Hematopoietic multipotent progenitor cell treated with erythropoietin and hydrocortisone succinate and interleukin-3 and kit ligand, for 8 days (in vitro differentiated cells): Measurements from ENCODE around the gene RB1.

Experiments
- DNase-seq: peaks from one replicate; pipeline ENCODE4 v3.0.0-alpha.2; 2015

Gene RB1

DNA sequence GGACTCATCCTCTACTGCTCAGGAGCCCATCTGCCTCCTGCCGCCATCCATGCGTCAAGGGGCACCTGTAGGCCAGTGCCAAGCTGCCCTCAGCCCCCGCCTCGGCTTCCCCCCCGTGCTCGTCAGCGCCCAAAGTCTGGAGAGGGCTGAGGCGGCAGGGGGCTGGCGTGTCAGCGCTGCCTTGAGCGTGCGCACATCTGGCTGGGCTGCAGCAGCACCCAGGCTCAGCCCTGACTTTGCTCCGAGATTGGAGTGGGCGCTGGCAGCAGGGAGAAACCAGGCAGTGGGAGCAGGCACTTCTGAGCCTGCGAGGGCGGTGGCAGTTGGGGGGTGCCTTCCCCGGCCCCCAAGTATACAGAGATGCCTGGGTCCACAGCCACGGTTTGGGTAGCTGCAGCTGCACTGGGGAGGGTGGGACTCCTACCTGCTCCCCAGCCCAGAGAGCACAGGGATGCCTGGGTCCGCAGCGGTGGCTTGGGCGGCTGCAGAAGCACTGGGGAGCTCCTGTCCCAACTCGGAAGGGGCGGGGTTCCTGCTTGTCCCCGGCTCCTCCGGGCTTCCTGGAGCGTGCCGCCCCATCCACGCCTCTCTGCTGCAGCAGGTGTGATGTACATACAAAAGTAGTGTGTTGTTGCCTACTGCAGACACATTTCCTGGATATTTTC lies 154.2 kb downstream of the RB1 start:
- DNase-seq = no peak

DNA sequence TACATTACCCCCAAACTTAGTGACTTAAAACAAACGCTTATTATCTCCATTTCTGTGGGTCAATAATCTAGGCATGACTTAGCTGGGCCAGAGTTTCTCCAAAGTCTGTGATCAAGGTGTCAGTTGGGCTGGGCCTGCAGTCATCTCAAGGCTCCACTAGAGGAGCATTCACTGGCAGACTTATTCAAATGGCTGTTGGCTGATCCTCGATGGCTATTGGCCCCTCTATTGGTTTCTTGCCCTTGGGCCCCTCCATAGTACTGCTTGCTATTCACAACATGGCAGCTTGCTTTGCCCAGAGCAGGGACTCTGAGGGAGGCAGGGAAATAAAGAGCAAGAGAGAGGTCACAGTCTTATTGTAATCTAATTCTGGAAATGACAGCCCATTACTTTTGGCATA lies 171.7 kb downstream of the RB1 start:
- no peak for DNase-seq

DNA sequence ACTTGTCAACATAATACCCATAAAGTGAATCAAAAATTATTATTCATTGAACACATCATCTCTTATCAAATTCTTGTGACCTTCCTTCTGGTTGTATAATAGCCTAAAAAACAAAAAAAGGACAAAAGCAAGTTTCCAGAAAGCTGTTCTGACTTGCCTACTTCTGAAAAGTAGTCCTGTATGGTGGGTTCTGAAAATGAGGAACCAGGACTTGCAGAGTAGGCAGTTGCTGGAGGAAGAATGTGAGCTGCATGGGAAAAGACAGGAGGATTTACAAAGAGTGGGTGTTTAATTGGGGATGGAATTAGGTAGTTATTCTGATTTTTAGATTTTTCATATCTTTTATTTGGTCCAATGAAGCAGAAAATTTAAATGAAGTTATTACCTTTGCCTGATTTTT lies 172.7 kb downstream of the RB1 start:
- no peak for DNase-seq

DNA sequence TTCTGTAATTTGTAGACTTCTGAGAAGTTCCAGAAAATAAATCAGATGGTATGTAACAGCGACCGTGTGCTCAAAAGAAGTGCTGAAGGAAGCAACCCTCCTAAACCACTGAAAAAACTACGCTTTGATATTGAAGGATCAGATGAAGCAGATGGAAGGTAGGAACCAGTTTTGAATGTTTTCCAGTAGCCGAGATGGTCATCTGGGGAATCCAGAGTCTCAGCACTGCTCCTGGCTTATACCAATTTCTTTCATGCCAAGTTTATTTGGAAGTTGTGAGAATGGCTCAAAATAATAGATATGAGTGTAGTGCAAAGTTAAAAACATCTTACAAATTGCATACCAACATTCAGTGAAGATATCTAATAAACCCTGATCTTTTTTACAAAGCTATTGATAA lies 173.1 kb downstream of the RB1 start:
- no peak for DNase-seq

DNA sequence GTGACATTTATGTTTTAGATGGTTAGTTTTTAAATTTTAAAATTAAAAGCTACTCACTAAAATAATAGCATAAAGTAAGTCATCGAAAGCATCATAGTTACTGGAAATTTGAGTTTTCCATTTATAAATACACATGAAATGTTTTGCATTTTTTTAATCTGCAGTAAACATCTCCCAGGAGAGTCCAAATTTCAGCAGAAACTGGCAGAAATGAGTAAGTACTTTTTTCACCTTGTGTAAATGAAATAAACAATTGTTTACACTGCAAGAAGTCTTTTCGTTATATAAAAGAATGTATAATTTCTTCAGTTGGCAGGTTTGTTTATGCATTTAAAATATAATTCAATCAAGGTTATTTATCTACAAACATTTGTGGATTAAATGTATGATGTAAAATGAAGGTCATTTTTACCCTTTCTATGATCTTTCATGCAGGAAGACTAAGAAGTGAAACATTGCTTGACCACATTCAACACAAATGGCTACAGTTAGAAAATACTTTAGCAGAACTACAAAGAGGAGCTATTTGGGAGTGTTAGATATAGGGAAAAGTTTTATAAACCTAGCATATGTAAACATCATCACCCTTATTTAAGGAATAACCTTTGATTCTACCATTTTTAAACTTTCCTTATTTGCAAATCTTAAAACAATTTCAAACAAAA lies 173.8 kb downstream of the RB1 start:
- DNase-seq = no peak

DNA sequence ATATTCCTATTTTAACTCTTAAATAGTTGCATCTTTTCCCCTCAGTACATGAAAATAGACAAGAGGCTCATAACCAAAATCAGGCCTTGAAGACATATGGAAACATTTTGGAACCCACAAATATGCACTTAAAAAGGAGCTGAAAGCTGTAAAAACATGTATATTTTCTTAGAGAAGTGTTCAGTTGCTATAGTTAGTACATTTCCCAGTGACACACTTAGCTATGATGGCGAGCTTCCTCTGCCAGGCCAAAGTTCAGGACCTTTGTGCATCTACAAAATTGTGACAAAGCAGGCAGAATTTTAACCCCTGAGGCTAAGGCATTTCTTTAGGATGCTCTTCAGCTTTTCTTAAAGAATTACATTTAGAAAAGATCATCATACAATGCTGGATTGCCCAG lies 174.8 kb downstream of the RB1 start:
- DNase-seq = no peak

DNA sequence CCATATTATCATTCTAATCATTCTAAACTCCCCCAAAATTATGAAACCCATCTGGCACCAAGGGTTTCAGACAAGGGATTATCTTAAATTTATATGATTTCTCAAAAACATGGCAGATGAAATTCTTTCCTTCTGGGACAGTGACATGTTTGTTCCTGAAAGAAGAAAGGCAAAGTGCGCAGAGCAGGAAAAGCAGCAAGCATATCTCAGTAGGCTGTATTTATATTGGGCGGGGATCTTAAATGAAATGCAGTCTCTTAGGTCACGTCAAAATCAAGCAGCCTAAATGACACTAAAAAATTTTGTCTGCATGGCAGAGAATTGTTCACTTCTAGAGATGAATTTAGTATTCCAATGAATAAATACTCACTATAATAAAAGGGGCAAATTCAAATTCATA lies 180.0 kb downstream of the RB1 start:
- DNase-seq = no peak

DNA sequence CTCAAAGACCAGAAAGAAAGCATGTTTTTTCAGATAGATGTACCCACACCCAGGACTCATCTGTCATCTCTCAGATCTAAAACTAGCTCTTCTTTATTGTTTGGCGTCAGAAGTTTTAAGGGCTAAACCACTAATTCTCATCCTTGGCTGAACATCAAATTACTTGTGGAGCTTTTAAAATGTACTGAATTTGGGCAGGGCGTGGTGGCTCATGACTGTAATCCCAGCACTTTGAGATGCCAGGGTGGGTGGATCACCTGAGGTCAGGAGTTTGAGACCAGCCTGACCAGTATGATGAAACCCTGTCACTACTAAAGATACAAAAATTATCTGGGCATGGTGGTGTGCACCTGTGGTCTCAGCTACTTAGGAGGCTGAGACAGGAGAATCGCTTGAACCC lies 181.9 kb downstream of the RB1 start:
- DNase-seq = no peak

DNA sequence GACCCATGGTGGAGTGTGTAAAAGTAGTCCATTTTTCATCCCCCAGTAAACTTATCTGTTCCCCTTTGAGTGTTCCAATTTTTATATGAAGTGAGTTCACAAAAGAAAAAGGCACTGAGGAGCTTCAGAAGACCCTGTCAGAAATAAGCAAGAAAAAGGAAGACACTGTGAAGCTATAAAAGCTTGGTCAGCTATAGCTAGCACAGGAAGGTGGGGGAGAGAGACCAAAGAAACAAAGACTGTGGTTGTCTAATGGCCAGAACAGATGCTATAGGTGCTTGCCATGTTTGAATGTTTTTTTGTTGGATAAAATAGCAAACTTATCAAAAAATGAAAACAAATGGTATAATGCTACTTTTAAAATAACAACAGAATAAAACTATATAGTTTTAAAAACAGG lies 182.8 kb downstream of the RB1 start:
- DNase-seq = no peak

DNA sequence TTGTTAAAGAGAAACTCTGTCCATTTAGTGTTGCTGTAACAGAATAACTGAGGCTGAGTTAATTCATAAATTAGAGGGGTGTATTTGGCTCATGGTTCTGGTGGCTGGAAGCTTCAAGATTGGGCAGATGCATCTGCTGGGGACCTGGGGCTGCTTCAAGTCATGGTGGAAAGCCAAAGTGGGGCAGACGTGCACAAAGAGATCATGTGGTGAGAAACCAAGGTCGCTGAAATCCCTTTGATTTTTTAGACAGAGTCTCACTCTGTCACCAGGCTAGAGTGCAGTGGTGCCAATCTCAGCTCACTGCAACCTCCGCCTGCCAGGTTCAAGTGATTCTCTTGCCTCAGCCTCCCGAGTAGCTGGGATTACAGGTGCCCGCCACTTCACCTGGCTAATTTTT lies 183.3 kb downstream of the RB1 start:
- DNase-seq = no peak

DNA sequence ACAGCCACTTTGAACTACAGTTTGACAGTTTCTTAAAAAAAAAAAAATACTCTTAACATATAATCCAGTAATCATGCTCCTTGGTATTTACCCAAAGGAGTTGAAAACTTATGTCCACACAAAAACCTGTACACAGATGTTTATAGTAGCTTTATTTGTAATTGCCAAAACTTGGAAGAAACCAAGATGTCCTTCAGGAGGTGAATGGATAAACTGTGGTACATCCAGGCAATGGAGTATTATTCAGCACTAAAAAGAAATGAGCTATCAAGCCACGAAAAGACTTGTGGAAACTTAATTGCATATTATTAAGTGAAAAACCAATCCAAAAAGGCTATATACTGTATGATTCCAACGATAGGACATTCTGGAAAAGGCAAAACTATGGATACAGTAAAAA lies 184.4 kb downstream of the RB1 start:
- no peak for DNase-seq

DNA sequence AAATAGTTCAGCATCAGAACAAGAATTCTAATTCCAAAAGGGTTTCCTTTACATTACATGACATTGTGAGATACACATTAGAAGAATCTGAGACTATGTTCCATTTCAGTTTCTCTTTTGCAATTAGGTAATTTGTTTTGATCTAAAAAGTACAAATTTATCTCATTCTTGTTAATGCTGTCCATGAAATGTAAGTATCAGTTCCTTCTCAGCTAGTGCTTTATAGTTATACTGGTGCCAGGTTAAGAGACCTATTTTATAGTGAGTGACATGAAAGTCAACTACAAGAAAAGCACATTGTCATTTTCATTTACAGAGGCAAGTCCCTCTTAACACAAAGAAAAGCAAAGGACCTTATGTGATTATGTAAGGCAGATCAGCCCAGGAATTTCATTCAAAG lies 185.4 kb downstream of the RB1 start:
- DNase-seq = no peak

DNA sequence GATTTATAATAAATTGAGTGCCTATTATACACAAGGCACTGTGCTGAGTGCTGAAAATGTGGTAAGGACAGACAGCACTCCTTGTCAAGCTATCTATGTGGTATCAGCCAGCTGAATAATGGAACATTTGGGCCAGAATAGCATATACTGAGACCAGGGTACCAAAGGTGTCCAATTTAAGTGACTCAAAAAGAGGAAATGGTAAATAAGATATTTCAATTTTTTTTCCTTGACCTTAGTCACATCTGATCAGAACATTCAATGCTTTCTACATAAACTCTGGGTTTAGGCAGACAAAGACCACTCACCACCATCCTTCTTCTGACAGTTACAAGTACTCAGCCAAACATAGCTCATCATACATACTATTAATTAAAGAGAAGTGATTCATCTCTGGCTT lies 186.1 kb downstream of the RB1 start:
- no peak for DNase-seq

DNA sequence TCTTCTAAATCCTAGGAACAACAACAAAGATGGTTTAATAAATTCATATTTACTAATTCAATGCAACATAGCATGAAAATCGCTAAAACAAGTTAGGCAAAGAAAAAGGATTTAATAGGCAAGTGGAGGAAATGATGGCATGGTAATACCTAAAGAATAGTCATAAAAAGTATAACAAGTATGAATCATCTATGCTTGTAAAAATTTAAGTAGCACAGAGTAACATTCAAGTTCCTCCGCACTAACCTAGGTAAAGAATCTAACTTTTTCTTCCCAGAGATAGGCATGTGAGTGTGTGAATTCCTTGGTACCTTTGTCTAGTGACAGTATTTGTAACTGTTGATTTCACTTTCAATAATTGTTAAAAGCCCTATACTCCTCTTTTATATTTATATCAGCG lies 186.7 kb downstream of the RB1 start:
- no peak for DNase-seq

DNA sequence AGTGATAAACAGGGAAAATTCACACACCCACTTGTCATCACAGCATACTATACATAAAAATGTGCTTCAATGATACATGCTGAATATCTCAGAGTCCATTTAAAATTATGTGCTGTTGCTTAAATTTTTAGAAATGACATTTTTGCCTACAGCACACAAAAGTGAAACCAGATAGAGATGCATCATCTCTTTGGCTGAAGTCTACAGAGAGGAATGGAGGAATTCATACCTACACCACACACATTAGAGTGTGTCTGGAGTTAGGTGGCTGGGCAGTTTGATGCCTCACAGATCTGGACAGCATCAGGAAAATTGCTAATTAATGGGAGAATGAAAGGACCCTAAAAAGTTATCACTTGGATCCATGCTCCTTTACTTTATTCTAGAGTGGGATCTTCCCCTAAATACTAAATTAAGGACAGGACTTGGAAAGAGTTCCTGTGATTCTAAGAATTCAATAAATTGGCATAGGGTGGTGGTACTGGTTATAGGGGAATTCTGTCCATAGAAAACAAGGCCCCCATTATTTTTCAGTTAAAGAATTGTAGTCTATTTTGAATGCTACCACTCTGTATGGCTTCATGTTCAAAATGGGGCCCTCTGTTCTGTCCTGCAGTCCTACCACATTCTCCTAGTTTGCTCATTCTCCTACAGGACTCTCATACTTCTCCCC lies 188.0 kb downstream of the RB1 start:
- no peak for DNase-seq

DNA sequence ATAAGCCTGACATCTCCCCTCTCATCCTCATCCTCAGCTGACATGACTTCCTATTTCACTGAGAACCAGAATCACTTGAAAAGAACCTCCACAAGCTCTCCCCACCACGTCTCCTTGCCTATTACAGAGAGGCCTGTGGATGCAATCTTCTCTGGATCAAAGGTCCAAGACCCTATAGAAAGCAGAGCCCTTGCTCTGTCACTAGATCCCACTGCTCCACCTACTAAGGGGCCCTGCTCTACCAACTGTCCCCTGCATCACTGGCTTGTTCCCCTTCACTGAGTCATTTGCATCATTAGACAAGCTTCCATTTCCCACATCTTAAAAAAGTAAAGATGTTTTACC lies 188.5 kb downstream of the RB1 start:
- DNase-seq = no peak

DNA sequence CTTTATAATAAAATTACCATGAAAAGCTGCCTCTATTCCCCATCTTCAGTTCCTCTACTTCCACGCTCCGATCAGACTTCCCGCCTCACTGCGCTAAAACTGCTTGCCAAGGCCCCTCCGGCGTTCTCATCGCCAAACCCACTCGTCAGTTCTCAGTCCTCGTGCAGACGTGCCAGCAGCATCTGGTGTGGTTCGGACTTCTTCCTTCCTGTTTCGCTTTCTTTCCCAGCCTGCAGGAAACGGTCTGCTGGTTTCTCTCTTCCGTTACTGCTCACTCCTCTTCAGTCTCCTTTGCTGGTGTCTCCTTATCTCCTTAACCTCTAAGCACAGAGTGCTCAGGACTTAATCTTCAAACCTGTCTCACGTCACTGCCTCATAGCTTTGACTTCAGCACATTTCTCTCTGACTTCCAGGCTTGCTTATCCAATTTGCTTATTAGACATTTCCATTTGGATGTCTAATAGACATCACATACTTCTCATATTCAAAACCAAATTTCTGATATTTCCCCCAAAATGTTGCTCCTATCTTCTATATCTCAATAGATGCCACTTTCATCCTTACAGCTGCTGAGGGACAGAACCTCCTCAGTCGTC lies 189.0 kb downstream of the RB1 start:
- DNase-seq = peak; percentile 86

DNA sequence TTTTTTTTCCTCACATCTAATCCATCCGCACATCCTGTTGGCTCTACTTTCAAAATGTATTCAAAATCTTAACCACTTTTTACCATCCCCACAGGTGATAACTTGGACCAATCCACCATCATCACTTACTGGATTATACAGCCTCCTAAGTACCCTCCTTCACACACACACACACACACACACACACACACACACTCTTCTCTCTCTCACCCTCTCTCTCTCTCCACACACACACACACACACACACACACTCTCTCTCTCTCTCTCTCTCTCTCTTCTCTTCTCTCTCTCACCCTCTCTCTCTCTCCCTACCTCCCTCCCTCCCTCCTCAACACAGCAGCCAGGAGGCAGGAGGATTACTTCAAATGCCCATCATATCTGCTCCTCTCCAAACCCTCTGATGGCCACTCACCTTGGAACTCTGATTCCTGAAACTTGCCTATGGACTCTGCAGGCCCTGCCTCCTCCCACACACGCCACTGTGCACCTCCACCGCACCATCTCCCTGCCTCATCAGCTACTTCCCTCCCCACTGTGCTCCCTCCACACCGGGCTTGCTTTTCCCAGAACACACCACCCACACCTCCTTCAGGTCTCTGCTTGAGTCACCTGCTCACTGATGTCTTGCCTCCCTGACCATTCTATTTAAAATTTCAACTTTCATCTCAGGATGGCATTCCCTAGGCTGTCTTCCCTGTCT lies 189.7 kb downstream of the RB1 start:
- no peak for DNase-seq

DNA sequence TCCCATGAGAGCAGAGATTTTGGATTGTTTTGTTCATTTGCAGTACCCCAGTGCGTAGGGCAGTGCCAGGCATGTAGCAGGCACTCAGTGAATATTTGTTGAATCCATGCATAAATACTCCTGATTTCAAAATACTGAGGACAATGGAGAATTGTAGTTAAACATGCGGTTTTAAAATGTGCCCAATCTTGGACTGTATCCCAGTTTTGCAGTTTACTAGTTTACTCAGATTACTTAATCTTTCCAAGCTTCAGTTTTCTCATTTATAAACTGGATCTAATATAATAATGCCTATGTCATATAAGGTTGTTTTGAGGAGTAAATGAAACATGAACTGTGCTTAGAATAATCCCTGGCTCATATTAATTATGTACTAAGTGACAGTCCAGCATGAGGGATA lies 190.3 kb downstream of the RB1 start:
- no peak for DNase-seq

DNA sequence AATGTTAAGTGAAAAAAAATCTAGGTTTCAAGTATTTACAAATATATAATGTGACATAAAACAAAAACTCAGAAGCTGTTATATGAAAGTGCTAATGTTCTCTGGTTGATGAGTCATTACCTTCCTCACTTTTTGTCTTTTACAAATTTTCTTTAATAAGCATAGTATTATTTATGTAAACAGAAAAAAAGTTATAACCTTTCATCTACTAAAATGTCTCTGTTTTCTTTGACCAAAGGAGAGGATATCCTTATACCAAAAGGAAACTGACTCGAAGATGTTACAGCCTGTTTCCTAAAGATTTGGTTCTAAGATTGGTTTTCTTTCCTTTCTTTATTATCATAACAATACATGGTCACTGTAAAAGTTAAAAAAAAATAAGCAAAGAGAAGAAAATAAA lies 191.3 kb downstream of the RB1 start:
- DNase-seq = no peak

DNA sequence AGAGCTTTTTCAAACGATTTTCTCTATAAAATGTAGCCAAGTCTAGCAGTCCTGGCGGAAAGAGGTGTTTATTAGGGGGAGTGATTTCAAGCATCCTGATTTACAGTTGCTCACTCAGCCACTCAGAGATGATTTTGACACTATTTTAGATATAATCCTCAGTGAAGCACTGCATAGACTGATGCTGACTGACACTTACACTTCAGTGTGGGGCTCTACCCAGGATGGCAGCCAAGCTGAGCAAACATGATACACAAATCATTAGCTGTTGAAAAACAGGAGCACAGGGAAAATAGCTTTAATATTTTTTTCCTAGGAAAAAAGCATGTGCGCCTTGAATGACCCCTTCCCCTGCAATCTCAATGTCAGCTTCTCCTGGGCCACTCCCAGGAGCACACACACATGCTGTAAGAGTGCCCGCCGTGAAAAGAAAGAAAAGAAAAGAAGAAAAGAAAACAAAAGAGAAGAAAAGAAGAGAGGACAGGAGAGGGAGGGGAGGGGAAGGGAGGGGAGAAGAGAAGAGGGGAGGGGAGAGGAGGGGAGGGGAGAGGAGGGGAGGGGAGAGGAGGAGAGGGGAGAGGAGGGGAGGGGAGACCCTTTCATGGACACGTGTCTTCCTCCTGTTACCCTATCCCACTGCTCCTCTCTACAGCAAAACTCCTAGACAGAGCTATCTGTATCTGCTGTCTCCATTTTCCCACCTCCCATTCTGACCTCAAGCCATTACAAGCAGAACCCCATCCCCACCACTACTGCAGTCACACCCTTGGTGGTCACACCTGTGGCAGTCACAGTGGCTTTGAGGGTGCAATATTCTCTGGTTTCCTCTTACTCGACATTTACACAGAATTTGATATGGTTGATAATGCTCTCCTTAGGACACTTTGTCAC lies 193.0 kb downstream of the RB1 start:
- DNase-seq = no peak

DNA sequence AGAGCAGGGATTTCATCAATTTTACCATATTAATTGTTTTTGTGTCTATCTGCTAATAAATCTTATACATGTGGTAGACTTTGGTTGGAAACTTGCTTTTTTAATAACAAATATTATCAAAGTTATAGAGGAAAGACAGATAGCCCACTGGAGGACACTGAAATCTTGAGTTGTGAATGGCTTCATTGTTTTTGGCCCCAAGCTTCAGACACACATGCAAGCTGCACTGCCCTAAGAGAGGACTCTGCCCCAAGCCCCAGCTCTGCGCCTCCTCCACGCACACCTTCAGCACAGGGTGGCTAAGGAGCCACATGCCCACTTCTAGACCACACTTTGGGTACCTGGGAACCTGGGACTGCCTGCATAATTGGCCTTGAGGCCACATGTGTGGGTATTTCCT lies 194.1 kb downstream of the RB1 start:
- no peak for DNase-seq
